OCI-LY1 (cell line): ENCODE measurements around the gene CDH23.

Experiments used
- CTCF ChIP-seq: fragments of 200-600 bp; sonication (generic), shearing (Covaris generic); IDR thresholded peaks from 2 replicates; pipeline ENCODE4 v1.5.1; 2017; ENCODE audit warnings: mild to moderate bottlenecking, antibody characterized with exemption, low read length, moderate library complexity, mixed read lengths
- EZH2 ChIP-seq: fragments of 200-600 bp; sonication (generic), shearing (Covaris generic); IDR thresholded peaks from 2 replicates; pipeline ENCODE4 v1.8.0; 2017; ENCODE audit warnings: borderline replicate concordance, mixed run types, mild to moderate bottlenecking, antibody characterized with exemption, low read length, moderate library complexity, mixed read lengths

- no peak for TF ChIP-seq CTCF
- no peak for TF ChIP-seq EZH2
Observed at GRCh38 chr10:71496927-71497762, 100.4 kb downstream of the CDH23 start.
